CD4-positive, alpha-beta T cell (primary cell): ENCODE results near the gene KIF5C. TPM values are rescaled to one million over a fixed set of nuclear protein-coding genes. Genes with fewer than 3 reads are reported as not detected.

Source experiments
- ATAC-seq: fragments of 200-7000 bp; cut with Tn5 transposase; one replicate; pipeline ENCODE4 v1.10.0; 2022; ENCODE audit warnings: mild to moderate bottlenecking; ENCODE audit not compliant: poor library complexity
- CTCF ChIA-PET: fragments of 350-600 bp; sonication (Branson Sonifier 250); formaldehyde crosslinking; loops from one replicate; lab custom pipeline; 2021; ENCODE audit warnings: antibody characterized with exemption, inconsistent platforms; lab: Charles Lee
- POLR2A ChIA-PET: fragments of 350-600 bp; sonication (Branson Sonifier 250); formaldehyde crosslinking; loops from one replicate; lab custom pipeline; 2021; ENCODE audit warnings: antibody characterized with exemption, inconsistent platforms; lab: Charles Lee
- DNase-seq, 14 experiments: peaks; one replicate each; pipeline ENCODE4 v3.0.0-alpha.2; 2013 to 2020; ENCODE audit warnings: mixed read lengths in 2 of 14
- H3K27ac ChIP-seq, 2 donors: one replicate each; pipeline versions ENCODE4 v1.5.1 to v1.7.0; 2013; ENCODE audit warnings: low read length in 2 of 2, low read depth in 1 of 2, mild to moderate bottlenecking in 1 of 2
- H3K27me3 ChIP-seq, 2 experiments: 1 replicate in 1 of 2; 2 replicates in 1 of 2; pipeline versions ENCODE4 v1.6.1 to v1.7.0; 2013; ENCODE audit warnings: low read length in 2 of 2, control low read depth in 1 of 2, mild to moderate bottlenecking in 1 of 2, moderate library complexity in 1 of 2; ENCODE audit not compliant: insufficient read depth in 2 of 2, control insufficient read depth in 1 of 2
- H3K36me3 ChIP-seq: one replicate; pipeline ENCODE4 v1.6.1; 2013; ENCODE audit warnings: low read length, control low read depth; ENCODE audit not compliant: insufficient read depth
- H3K4me1 ChIP-seq: one replicate; pipeline ENCODE4 v1.6.1; 2013; ENCODE audit warnings: low read length, control low read depth; ENCODE audit not compliant: insufficient read depth
- H3K4me3 ChIP-seq: one replicate; pipeline ENCODE4 v1.5.1; 2013; ENCODE audit warnings: mild to moderate bottlenecking, low read length, moderate library complexity
- H3K9me3 ChIP-seq, 2 experiments: 1 replicate in 1 of 2; 2 replicates in 1 of 2; pipeline versions ENCODE4 v1.6.1 to v1.7.0; 2013; ENCODE audit warnings: low read length in 2 of 2, mild to moderate bottlenecking in 2 of 2, control low read depth in 1 of 2, moderate library complexity in 1 of 2; ENCODE audit not compliant: control insufficient read depth in 1 of 2, insufficient read depth in 1 of 2
- H3K27ac Mint-ChIP-seq: one replicate; pipeline ENCODE4 v1.8.0; 2020; ENCODE audit warnings: mixed read lengths
- H3K27me3 Mint-ChIP-seq: one replicate; pipeline ENCODE4 v1.8.0; 2021; ENCODE audit warnings: mixed read lengths
- H3K36me3 Mint-ChIP-seq: one replicate; pipeline ENCODE4 v1.8.0; 2021; ENCODE audit warnings: low read depth, mixed read lengths
- H3K4me1 Mint-ChIP-seq: one replicate; pipeline ENCODE4 v1.8.0; 2021; ENCODE audit warnings: low read depth, mixed read lengths
- H3K4me3 Mint-ChIP-seq: one replicate; pipeline ENCODE4 v1.8.0; 2020; ENCODE audit warnings: mild to moderate bottlenecking, mixed read lengths
- H3K9me3 Mint-ChIP-seq: one replicate; pipeline ENCODE4 v1.8.0; 2020; ENCODE audit warnings: mixed read lengths
- CTCF ChIP-seq: fragments of 200-600 bp; IDR thresholded peaks from one replicate; pipeline ENCODE4 v1.8.0; 2022; ENCODE audit warnings: antibody characterized with exemption, mild to moderate bottlenecking
- intact Hi-C, 2 experiments: fragments of 100-400 bp; cut with DNase I in 1 of 2; cut with micrococcal nuclease in 1 of 2; formaldehyde crosslinking; loops; one replicate each; pipeline versions ENCODE4 v1.15.1 to v1.9.0; 2023 to 2025; cut with DNase I, micrococcal nuclease
- total RNA-seq, 174 experiments: library from RNA in 2 of 174; stranded (reverse) in 2 of 174; gene quantifications; one replicate each; pipeline ENCODE4 v1.2.3 and lab custom pipeline; 2021 to 2026

The KIF5C gene
- total RNA-seq, 2 experiments from 2014 or later: 7.3 to 8.1 TPM

GRCh38 chr2:148981324-148981723 lies 106.3 kb downstream of the KIF5C start:
- no peak overlapping the region for H3K4me3 Mint-ChIP-seq
- ATAC-seq (no peak), DNase-seq (no peak)
- Histone ChIP-seq H3K4me1 (no peaks in the 10 kb centered on the region), H3K27me3 (no peaks in the 10 kb centered on the region), H3K9me3 (no peaks in the 10 kb centered on the region), H3K36me3 (peaks cover 10% of the 10 kb centered on the region), H3K4me3 (no peak overlapping the region), H3K27ac (no peak overlapping the region)
- ChIA-PET CTCF (no interaction called here), POLR2A (no interaction called here)
- no peaks in the 10 kb centered on the region for H3K9me3 Mint-ChIP-seq
- no peak for TF ChIP-seq CTCF
- H3K27ac Mint-ChIP-seq: no peak overlapping the region
- H3K27me3 Mint-ChIP-seq: no peaks in the 10 kb centered on the region
- no peaks in the 10 kb centered on the region for H3K4me1 Mint-ChIP-seq
- H3K36me3 Mint-ChIP-seq: peaks cover 21% of the 10 kb centered on the region
- intact Hi-C loops: loop anchor here in 1 of 2 experiments (10.0 kb wide), 1 partner anchor 417 kb away; no protein-coding TSS in a partner anchor

- H3K27me3 Mint-ChIP-seq: no peaks in the 10 kb centered on the region
- no peak overlapping the region for H3K27ac ChIP-seq
Measured at GRCh38 chr2:148981781-148982180, 106.8 kb downstream of the KIF5C start.

GRCh38 chr2:148982282-148982681 lies 107.3 kb downstream of the KIF5C start:
- Mint-ChIP-seq H3K9me3 (no peaks in the 10 kb centered on the region), H3K4me3 (no peak overlapping the region), H3K27me3 (no peaks in the 10 kb centered on the region), H3K36me3 (peaks cover 21% of the 10 kb centered on the region), H3K4me1 (no peaks in the 10 kb centered on the region), H3K27ac (no peak overlapping the region)
- Histone ChIP-seq H3K4me1 (no peaks in the 10 kb centered on the region), H3K4me3 (no peak overlapping the region), H3K36me3 (peaks cover 10% of the 10 kb centered on the region), H3K27me3 (no peaks in the 10 kb centered on the region), H3K9me3 (no peaks in the 10 kb centered on the region), H3K27ac (no peak overlapping the region)
- ATAC-seq: no peak
- CTCF ChIA-PET: interaction anchor here (0.7 to 0.9 kb wide), 2 partner anchors 80 to 993 kb away, joined by 3 read pairs; no protein-coding TSS in a partner anchor
- intact Hi-C loops: loop anchor here in 1 of 2 experiments (10.0 kb wide), 1 partner anchor 417 kb away; no protein-coding TSS in a partner anchor
- DNase-seq: no peak
- no peak for TF ChIP-seq CTCF
- POLR2A ChIA-PET: no interaction called here

More at GRCh38 chr2:148981781-148982180, 106.8 kb downstream of the KIF5C start:
- Histone ChIP-seq H3K4me3 (no peak overlapping the region), H3K27me3 (no peaks in the 10 kb centered on the region), H3K9me3 (no peaks in the 10 kb centered on the region), H3K36me3 (peaks cover 10% of the 10 kb centered on the region), H3K4me1 (no peaks in the 10 kb centered on the region)
- intact Hi-C loops: loop anchor here in 1 of 2 experiments (10.0 kb wide), 1 partner anchor 417 kb away; no protein-coding TSS in a partner anchor
- no peaks in the 10 kb centered on the region for H3K4me1 Mint-ChIP-seq
- H3K36me3 Mint-ChIP-seq: peaks cover 21% of the 10 kb centered on the region
- no peak overlapping the region for H3K27ac Mint-ChIP-seq
- TF ChIP-seq CTCF: no peak
- ATAC-seq (no peak), DNase-seq (no peak)
- CTCF ChIA-PET: no interaction called here
- H3K4me3 Mint-ChIP-seq: no peak overlapping the region
- H3K9me3 Mint-ChIP-seq: no peaks in the 10 kb centered on the region
- POLR2A ChIA-PET: no interaction called here
